GM19438 (cell line): Measurements from ENCODE around the gene TMOD4.

ENCODE experiments used
- ATAC-seq: cut with Tn5 transposase; IDR thresholded peaks from one replicate; pipeline ENCODE4 v1.9.1; 2021; ENCODE audit warnings: low read depth; ENCODE audit not compliant: unreplicated experiment

Gene TMOD4

DNA sequence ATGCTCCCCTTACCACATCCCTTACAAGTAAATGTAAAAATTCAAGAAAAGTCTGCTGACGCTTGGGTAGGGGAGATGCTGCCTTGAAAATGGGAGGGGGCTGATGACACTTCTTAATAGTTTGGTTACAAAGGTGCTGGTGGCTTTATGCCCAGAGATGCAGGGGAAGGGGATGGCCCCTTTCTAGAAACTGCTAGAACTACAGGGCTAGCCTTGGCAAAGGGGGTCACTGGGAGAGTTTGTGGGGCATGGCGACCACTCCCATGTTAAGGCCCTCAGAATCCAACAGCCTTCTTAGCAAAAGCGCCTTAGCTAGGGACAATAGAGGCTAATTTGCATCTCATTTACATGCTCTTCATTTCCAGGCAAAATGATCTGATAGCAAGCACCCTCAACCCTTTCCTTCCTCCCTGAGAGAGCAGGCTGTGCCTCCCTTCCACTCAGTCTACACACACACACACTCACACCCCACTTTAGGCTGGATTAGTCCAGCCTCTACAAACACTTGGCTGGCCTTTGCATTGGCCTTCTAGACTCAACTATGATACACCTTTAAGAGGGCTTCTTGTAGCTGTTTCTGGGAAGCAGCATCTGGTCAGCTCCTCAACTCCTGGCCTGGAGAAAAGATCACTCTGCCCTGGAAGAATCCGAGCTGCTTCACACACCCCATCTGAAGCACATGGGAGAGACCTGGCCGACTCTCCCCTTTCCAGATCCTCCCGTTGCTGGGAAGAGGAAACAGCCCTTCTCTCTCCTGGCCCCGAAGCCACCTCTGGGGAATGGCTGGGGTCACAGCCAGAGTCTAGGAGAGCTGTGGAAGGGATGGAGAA is 31.1 kb downstream of the TMOD4 start:
- no peak for ATAC-seq

DNA sequence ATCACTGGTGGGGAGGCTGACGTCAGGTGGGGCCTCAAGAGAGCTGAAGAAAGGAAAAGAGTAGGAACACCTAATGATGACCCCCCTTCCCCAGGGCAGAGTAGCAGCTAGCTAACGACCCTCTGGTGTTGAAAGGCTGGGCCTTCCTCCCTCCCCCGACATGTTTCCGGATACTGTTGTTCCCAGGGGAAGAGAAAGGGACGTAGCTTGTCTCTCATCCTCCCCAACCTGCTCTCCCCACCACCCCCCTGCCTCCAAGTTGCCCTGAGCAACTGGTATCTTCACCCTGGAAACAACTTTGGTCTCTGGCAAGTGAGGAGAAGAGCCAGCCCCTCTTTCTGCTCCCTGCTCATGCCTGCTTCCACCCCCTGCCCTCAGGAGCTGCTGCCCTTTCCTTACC is 31.8 kb downstream of the TMOD4 start:
- ATAC-seq = no peak

DNA sequence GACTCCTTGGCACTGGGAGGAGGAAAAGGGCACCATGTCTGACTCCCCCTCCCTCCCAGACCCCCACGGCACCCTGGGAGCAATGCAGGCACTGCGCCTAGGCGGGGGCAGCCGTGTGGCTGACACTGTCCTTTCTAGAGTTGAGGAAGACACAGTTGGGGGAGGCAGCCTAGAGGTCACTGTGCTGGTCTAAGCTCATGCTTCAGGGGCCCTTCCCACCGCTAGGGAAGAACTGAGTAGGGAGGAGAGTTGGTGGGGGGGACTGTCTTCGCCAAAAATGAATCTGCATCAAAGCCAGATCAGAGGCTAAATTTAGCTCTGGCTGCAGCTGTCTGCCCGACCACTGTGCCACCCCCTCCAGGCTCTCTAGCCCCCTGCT is 32.7 kb downstream of the TMOD4 start:
- ATAC-seq = no peak

DNA sequence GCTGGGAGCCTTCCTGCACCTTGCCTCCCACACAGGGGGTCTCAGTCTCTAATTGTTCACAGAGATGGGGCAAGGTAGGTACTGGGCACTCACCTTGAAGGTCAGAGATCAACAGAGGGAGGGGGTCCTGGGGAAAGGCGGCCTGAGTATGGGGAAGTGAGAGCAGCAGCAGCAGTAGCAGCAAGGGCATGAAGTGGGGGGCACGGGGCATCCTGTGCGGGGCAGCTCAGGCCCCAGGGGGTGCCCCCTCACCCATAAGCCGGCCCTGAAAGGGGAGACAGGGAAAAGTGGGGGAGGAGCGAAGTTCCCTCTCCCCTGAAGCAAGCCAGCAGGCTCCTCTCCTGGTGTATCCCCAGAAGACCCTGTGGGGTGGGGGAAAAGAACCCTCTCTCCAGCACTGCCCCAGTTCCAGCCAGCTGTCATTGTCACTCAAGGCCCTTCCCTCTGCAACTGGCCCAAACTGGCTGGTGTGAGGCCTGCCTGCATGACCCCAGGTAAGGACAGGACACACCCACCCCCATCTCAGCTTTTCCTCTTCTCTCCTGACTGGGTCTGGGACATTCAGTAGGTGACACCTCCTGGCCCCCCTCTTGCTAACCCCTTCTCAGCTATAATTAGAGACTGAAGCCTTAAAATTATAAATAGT is 33.2 kb downstream of the TMOD4 start:
- no peak for ATAC-seq

DNA sequence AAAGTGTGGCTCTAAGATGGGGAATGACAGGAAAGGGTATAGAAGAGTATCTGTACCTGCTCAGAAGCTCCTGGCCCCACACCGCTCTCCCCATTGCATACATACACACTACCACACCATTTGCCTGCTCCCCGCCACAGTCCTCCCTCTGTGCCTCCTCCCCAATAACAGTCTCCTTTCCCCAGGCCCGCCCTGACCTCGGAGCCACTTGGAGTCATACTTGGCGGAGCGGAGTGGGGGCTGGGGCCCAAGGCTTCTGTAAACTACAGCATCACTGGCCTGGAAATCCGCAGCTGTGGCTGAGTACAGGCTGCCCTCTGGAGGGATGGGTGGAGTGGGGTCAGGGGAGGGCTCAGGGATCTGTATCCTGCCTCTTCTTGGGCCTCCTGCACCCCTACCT is 38.0 kb downstream of the TMOD4 start:
- ATAC-seq = no peak

DNA sequence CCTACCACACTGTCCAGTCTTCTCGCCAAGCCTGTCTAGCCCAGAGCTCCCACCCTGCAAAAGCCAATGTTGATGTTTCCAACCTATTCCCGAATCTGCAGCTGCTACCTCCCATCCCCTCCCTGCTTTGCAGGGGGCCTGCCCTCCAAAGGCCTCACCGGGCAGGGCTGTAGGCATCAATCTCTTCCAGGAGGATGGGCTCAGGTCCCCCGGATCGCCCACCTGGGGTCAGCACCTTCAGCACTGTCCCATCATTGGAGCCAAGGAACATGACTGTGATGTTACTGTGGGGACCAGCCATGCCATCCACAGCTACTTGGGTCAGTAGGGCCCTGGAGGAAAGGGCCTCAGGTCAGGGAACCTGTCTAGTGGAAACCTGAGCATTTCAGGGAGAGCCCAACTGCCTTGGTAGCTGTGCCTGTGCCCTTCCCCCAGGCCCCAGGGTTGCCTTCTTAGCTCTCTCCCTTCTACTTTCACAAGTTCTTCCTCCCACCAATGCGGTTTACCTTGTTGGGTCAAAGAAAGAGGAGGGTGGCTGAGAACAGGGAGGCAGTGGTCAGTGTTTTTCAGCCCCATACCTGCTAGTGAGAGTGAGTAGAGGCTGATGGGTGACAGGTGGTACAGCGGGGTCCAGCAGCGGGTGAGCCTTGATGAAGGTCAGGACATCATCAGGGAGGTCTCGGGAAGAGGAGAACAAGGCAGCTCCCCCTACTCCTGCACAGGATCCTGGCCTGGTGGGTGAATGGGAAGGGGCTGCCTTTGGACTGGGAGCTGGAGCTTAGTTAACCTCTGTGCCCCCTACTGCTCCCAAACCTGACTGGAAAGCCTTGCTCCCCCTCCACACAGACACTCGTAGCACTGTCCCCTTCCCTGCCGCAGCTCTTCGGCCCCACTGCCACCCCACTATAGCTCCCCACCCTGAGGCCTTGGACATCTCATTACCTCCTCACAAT is 40.1 kb downstream of the TMOD4 start:
- ATAC-seq = no peak

DNA sequence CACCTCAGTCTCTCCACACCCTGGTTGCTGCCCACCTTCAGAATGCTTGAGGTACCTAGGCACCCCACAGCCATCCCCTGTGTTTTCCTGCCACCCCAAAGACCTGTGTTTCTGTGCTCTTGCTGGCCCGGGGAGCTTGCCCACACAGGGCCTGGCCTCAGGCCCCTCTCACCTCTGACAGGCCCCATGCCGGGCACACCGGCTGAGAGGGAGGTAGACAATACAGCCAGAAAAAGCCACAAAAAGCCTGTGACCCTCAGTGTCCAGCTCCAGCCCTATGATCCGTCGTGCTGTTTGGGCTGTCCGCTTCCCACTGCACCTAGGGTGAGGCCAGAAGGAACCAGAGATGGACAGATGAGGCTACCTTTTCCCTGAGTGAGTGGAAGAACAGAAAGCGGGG is 40.8 kb downstream of the TMOD4 start:
- ATAC-seq = no peak

DNA sequence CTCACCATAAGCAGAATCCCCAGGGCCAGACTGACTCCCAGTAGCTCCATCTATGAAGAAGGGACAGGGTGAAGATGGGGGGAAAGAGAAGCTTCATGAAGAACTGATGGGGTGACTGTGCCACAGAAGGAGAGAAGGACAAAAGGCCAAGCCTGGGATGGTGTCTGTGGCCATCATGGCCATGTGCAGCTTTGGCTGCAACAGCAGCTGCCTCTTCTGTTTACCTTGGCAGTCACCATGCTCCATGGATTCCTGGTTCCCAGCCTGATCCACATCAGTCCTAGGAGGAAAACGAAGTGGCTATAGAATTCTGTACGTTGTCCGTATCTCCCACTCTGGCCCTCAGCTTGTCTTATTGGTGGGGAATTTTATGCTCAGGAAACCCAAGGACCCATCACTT is 41.4 kb downstream of the TMOD4 start:
- ATAC-seq = no peak

DNA sequence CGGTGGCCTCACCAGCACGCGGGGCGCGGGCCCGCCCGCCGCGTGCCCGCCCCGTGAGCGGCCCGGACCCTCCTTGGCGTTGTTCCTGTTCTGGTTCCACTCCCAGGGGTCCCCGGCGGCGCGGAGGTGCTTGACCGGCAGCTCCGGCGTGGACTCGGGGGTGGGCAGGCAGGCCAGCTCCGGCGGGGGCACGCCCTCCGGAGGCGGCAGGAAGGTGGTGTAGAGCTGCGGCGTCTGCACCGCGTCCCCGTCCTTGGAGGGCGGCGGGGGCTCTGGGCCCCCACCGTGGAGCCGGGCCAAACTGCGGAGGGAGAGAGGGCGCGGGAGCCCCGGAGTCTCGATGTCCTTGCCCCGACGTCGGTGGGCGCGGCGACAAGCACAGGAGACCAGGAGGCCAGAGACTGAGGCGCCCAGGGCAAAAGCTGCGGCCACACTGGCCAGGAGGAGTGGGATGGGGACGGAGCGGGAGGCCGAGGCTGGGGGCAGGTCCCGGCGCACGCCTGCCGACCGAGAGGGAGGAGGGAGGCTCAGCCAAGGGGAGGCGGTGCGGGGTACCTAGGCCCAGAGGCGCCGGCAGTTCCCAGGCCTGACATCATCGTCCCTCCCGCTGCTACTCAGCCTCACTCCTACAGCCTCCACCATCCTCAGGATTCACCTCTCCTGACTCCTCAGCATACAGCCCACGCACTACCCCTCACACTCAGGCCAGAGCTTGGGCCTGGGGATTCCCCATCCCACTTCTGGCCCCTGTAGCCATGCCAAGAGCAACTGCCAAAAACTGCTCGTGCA is 42.6 kb downstream of the TMOD4 start:
- ATAC-seq = no peak

DNA sequence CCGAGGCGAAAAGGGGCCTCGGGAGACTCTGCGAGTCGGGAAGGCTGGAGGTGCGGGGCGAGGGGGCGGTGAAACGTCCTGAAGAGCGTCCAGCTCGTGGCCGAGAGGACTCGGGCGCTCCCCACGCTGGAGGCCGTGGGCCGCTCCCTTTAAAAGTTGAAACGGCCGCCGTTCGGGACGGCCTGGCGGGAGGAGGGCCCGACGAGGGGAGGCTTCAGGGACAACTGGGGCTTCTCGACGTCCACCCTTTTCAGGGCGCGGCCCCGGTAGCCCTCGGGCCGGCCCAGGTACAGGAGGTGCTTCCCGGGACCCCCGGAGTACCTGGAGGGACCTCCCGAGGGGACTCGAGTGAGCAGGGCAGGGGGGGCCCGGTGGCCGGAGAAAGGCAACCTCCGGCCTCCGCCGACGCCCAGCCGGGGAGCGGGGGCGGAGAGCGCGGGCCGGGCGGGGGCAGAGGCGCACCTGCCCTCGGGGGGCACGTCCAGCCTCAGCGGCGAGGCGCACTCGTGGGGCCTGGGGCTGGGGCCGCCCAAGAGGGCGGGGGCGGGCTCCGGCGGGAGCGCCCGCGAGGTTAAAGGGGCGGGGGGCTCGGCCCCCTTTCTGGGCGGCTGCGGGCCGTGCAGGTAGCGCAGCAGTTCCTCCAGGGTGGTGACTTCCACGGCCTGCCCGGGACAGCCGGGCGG is 43.3 kb downstream of the TMOD4 start:
- ATAC-seq = no peak

DNA sequence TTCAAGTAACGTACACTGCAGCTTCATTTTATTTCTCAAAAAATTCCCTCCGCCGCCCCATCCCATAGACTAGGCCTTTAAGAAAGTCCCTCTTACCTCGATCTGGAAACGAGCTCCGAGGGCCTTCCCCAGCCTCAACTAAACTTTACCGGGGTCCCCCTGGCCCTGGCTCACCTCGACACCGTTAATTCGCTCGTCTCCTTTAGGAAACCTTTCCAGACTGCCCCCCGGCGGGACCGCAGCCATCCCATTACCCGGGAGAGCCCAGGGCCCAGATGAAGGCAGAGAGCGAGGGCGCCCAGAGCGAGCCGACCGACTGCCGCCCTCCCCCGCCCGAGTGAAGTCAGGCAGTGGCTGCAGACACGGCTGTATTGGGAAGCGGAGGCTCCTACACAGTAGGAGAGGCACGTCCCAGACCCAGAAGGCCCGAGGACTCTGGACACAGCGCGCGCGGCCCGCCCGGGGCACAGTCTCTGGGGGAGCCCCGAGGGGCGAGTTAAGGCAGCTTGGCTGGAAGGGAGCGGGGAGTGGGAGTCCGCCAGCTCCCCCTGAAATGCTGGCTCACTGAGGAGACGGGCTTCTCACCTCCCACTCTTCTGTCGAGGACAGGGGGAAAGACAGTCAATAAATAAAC is 44.0 kb downstream of the TMOD4 start:
- no peak for ATAC-seq

DNA sequence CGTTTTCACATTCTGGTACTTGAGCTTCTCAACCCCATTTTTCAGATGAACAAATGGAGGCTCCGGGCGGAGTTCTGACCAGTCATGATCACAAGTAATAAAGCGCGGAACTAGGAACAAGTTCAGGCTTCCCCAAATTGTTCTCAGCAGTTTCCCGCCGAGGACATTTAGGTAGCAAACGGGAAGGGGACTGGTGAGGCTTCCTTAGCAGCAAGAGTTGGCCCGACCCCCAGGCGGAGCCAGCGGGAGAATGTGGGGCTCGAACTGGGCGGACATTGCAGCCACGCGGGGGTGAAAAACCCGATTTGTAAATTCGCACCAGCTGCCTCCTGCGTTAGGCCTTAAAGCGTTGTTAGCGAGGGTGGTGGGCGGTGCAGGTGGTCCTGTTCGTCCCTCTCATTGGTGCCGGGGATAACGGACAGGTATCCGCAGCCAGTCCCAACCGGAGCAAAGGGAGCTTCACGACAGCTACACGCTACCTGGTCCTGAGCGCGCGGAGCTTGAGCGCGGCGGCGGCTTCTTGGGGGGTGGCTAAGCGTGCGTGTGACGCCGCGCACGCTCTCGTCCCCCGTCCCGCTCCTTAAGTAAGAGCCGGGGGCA is 44.7 kb downstream of the TMOD4 start:
- ATAC-seq = peak; percentile 89

DNA sequence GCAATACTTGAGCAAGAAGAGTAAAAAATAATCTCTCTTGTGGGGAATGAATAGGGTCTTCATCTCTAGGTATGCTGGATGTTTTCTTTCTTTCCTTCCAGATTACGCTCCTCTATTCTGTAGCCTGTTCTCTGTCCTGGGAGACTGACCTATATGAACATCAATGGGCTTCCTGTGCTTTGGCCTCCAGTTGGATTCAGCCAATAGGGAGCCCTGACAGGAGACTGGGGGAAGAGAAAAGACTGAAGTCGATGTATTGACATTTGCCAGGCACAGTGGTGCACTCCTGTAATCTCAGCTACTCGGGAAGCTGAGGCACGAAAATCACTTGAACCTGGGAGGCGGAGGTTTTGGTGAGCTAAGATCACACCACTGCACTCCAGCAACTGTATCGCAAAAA is 47.0 kb downstream of the TMOD4 start:
- no peak for ATAC-seq

DNA sequence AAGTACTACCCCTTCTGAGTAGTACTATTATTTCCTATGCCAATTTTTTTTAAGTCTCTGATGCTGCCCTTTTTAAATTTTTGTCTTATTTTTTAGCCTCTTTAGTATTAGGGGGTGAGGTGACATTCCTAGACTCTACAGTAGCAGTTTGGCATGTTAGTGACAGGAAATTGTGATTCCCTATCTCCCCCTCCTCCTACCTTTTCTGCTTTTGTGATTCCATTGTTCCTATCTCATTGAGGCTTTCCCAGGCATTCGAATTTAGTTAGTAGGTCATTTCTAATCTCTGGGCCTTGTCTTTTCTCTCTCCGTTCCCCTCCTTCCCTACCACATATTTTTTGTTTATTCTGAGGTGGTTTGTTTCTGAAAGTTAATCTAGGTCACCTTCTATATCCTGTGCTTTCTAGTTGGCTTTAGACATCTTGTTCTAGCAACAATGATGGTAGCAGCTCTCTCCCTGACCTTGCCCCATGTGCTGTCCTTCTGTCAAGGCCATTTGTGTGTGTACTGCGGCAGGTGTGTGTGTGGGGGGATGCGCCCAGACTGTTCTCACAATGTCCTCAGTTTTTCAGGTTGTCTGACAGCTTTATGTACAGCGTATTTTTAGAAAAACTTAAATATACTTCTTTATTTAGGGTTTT is 50.9 kb downstream of the TMOD4 start:
- ATAC-seq = no peak
